HG03520 (cell line): ENCODE results near the gene AIM2.

Experiments
- ATAC-seq: cut with Tn5 transposase; IDR thresholded peaks from one replicate; pipeline ENCODE4 v1.9.1; 2021; ENCODE audit warnings: mild to moderate bottlenecking, moderate library complexity; ENCODE audit not compliant: unreplicated experiment

Gene AIM2

GRCh38 chr1:159025043-159025442 is 51.5 kb downstream of the AIM2 start:
- no peak for ATAC-seq

GRCh38 chr1:159023723-159024122 is 52.8 kb downstream of the AIM2 start:
- ATAC-seq = no peak

- ATAC-seq = peak; percentile 94
Observed at GRCh38 chr1:159015440-159015909, 61.1 kb downstream of the AIM2 start.

- no peak for ATAC-seq
Observed at GRCh38 chr1:159014851-159015250, 61.7 kb downstream of the AIM2 start.

- ATAC-seq = no peak
Observed at GRCh38 chr1:159014003-159014571, 62.5 kb downstream of the AIM2 start.

- ATAC-seq = peak; percentile 32
Observed at GRCh38 chr1:159012495-159012894, 64.1 kb downstream of the AIM2 start.
